LNCaP clone FGC (cell line): ENCODE results near the gene DZIP3.
A peak's percentile ranks its signal among the peaks of the same experiment; 100 is the strongest.
"Not testable (repeated sequence)": the region's sequence is repeated elsewhere in the genome, so short reads cannot be mapped to it uniquely, and the experiment has no call there.

Experiments
- DNase-seq: peaks from one replicate; pipeline ENCODE4 v3.0.0-alpha.2; 2011; ENCODE audit warnings: low read depth
- H3K4me3 ChIP-seq: 2 replicates; pipeline ENCODE4 v1.5.1; 2011; ENCODE audit warnings: mild to moderate bottlenecking, low read depth, low read length, control low read depth
- TF ChIP-seq, protein P1 (sequence below): IDR thresholded peaks from 2 replicates; pipeline ENCODE4 v1.5.1; 2012; ENCODE audit warnings: mild to moderate bottlenecking; ENCODE audit not compliant: control insufficient read depth, insufficient read depth; ENCODE audit errors: extremely low read depth

DZIP3 gene

DNA sequence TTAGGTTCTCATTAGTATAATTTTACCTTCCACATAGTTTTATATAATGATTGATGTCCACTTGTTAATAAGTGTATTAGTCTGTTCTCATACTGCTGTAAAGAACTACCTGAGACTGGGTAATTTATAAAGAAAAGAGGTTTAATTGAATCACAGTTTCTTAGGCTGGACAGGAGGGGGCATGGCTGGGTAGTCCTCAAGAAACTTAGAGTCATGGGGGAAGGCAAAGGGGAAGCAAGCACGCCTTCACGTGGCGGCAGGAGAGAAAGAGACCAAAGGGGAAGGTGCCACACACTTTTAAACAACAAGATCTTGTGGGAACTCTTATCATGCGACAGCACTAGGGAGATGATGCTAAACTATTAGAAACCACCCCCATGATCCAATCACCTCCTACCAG lies 19.2 kb downstream of the DZIP3 start:
- TF ChIP-seq, protein P1, sequence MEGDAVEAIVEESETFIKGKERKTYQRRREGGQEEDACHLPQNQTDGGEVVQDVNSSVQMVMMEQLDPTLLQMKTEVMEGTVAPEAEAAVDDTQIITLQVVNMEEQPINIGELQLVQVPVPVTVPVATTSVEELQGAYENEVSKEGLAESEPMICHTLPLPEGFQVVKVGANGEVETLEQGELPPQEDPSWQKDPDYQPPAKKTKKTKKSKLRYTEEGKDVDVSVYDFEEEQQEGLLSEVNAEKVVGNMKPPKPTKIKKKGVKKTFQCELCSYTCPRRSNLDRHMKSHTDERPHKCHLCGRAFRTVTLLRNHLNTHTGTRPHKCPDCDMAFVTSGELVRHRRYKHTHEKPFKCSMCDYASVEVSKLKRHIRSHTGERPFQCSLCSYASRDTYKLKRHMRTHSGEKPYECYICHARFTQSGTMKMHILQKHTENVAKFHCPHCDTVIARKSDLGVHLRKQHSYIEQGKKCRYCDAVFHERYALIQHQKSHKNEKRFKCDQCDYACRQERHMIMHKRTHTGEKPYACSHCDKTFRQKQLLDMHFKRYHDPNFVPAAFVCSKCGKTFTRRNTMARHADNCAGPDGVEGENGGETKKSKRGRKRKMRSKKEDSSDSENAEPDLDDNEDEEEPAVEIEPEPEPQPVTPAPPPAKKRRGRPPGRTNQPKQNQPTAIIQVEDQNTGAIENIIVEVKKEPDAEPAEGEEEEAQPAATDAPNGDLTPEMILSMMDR = no peak
- no peak overlapping the region for H3K4me3 ChIP-seq
- DNase-seq = no peak

DNA sequence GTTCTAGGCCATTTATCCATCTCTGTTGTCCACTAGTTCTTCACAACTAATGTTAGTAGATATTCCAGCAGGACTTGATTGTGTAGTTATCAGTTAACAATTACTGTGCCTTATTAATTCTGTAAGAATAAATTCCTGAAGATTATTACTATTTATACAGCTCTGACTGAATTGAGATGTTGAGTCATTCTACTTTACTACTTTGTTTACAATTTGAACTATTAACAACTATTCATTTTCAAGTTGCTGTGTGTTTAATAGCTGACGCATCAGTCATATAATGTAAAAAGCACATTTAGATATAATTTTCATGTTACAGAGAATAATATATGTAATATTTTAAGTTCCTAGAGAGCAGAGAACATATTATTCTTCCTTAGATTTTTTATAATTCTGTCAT lies 21.1 kb downstream of the DZIP3 start:
- TF ChIP-seq, protein P1 = no peak
- DNase-seq = no peak
- H3K4me3 ChIP-seq = no peak overlapping the region

DNA sequence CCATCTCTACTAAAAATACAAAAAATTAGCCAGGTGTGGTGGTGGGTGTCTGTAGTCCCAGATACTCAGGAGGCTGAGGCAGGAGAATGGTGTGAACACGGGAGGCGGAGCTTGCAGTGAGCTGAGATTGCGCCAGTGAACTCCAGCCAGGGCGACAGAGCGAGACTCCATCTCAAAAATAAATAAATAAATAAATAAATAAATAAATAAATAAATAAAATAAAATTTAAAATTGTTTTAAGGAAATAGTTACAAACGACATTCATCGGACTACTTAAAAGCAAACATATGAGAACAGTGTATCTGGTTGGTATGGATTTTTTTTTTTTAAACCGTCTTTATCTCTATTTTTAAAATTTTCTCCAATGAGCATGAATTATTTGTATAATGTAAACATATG lies 26.6 kb downstream of the DZIP3 start:
- H3K4me3 ChIP-seq, DNase-seq: not testable (repeated sequence)

DNA sequence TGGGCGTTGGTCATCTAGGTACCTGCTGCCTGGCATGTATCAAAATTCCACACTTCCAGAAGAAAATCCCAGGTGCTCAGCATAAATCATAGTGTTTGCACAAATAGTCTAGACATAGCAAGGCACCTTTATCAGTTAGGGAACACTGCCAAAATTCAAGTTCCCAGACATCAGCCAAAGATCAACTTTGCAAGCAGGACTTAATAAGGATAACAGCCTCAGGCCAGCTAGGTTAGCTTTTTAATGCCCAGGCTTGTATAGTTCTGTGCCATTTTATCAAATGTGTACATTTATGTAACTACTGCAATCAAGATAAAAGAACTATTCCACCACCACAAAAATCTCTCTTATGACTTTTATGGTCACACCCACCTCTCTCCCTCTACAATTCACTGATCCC lies 30.7 kb downstream of the DZIP3 start:
- no peak overlapping the region for H3K4me3 ChIP-seq
- TF ChIP-seq, protein P1 = no peak
- DNase-seq = peak; percentile 91

DNA sequence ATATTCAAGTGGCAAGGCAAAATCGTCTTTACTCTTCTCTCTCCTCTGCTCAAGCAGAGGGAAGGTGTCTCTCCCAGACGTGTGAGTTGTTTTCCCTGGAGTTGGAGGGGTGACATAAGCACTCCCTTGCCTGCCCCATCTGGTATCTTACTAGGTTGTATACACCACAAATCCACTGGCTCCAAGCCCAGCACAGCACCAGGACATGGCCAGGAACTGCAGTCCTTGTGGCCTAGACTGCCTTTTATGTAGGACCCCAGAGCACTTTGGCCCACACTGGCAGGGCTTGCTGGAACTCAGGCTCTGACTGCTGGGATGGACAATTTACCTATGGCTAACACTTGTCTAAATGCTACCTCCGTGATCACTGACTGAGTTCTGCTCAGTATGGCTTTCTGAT lies 34.0 kb downstream of the DZIP3 start:
- no peak overlapping the region for H3K4me3 ChIP-seq
- TF ChIP-seq, protein P1 = no peak
- no peak for DNase-seq

DNA sequence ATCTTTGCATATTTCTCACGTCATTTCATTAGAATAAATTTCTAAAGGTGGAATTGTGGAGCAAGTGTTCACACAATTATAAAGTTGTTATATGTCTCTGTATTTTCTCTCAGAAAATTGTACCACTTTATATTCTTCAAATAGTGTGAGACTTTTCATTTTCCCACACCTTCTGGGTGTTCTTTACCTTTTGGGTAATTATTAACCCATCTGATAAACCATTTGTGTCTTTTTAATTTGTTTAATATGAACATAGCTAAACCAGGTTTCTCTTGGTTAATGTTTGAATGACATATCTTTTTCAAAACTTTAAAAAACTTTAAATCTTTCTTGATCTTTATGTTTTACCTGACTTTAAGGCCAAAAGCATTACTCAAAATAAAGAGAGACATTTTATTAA lies 40.5 kb downstream of the DZIP3 start:
- no peak for DNase-seq
- H3K4me3 ChIP-seq = no peak overlapping the region
- TF ChIP-seq, protein P1 = no peak

DNA sequence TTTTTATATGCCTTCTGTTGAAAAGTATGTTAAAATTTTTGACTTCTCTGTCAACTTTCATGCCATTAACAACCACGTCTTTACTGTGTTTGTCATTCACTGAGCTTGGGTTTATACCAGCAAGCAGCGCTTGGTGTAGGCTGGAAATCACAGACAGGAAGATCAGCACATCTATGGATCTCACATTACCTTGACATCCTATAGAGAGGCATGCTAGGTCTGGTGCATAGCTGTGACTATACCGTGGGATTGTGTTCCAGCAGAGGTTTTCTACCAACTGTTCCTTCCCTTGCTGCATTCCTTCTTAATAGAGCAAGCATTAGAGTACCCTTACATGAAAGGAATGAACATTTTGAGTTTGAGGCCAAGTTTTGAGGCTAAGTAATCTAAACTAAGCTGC lies 53.0 kb downstream of the DZIP3 start:
- H3K4me3 ChIP-seq = no peak overlapping the region
- no peak for DNase-seq
- TF ChIP-seq, protein P1 = no peak

DNA sequence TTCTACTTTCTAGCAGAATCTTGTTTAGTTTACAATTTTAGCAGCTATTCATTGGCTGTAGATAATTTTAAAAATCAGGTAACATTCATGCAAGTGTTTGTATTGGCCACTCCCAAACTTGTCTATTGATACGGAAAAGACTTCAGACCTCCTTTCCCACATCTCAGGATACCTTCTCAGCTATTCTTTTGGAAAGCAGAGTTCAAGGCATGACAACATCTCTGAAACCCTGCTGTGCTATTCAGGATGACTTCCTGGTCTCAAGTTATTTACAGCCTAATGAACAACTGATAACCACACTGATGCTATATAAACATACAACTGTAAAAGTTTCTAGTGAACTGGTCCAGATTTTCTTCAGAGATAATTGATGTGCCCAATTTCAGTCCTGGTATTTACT lies 55.8 kb downstream of the DZIP3 start:
- no peak overlapping the region for H3K4me3 ChIP-seq
- TF ChIP-seq, protein P1 = no peak
- peak; percentile 42 for DNase-seq

DNA sequence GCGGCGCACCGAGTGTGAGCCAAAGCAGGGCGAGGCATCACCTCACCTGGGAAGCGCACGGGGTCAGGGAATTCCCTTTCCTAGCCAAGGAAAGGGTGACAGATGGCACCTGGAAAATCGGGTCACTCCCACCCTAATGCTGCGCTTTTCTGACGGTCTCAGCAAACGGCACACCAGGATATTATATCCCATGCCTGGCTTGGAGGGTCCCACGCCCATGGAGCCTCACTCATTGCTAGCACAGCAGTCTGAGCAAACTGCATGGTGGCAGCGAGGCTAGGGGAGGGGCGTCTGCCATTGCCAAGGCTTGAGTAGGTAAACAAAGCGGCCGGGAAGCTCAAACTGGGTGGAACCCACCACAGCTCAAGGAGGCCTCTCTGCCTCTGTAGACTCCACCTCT lies 66.1 kb downstream of the DZIP3 start:
- H3K4me3 ChIP-seq, DNase-seq: not testable (repeated sequence)
